Measurements from ENCODE around the gene TRIM40. TPM values are rescaled to one million over a fixed set of nuclear protein-coding genes. Genes with fewer than 3 reads are reported as not detected.

The TRIM40 gene
- total and polyA plus RNA-seq, 2 of the 13 experiments (the other 11 are each of a cell fraction or from before 2014, with no cell fraction given), result 0.58 TPM; not detected in 1

DNA sequence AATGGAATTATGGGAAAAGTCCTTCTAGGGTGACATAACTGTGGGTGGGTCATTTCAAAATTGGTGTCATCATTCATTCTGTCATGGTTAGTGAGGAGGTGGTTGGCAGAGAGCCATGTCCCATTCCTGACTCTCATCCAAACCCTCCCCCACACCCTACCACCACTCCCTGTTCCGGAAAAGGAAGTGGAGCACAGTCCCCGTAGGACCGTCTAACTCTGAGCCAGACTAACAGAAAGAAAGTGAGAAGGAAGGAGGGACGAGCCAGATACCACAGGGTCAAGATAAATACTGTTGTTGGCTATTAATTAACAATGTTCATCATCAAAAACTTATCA is 20.3 kb downstream of the TRIM40 start:
- BruUV-seq (replicated peaks), result no TSS peak
- H3K27ac ChIP-seq (ENCODE audit: extremely low read length, insufficient read depth, low read length), result no peak overlapping the region
- WGBS (ENCODE audit: low lambda C conversion rate), result 86% methylated on average over 4 of the region's 4 CpGs

DNA sequence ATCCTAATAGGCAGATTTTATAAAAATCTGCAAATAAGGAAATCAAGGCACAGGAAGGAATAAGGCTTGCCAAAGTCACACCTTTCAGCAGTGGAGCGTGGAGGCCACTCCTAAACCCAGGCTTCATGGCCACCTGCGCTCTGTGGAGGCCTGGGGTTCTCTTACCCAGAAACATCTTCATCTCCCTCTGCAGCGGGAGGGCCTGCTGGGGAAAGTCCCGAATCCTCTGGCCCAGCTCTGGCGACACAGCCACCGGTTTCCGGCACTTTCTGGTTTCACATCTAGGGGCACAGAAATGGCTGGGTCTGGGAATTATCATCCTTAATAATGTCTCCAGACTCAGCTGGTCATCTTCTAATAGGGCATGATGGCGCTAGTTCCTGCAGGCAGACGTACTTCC is 20.8 kb downstream of the TRIM40 start:
- Histone ChIP-seq H3K4me2 (ENCODE audit: low read depth, low read length) (no peak overlapping the region), H3K9me3 (ENCODE audit: low read length) (no peaks in the 10 kb centered on the region), H4K20me1 (ENCODE audit: insufficient read depth, low read length) (no peaks in the 10 kb centered on the region), H3K9ac (ENCODE audit: insufficient read depth, low read depth, low read length) (no peak overlapping the region), H3K4me1 (ENCODE audit: insufficient read depth, low read length) (peaks cover 69% of the 10 kb centered on the region), H3K4me3 (replicated peaks in 1 of 3; ENCODE audit: insufficient read depth in 1 of 3, low read depth in 2 of 3, low read length in 3 of 3) (no peak overlapping the region), H2AFZ (ENCODE audit: low read length) (no peak overlapping the region), H3K36me3 (replicated peaks in 1 of 2; ENCODE audit: control insufficient read depth in 1 of 2, insufficient read depth in 2 of 2, low read length in 2 of 2) (no peaks in the 10 kb centered on the region), H3K27me3 (ENCODE audit: control insufficient read depth in 1 of 2, insufficient read depth in 2 of 2, low read length in 2 of 2) (no peaks in the 10 kb centered on the region), H3K79me2 (ENCODE audit: insufficient read depth, low read length) (no peaks in the 10 kb centered on the region), H3K27ac (ENCODE audit: extremely low read length, insufficient read depth, low read length) (no peak overlapping the region)
- DNase-seq (ENCODE audit: low spot score), result no peak
- ChIA-PET POLR2A (no interaction called here), CTCF (ENCODE audit: low intra/inter-chr PET ratio, low total read pairs) (no interaction called here)
- no peak for ATAC-seq
- over 99% methylated on average over 9 of the region's 9 CpGs for WGBS (ENCODE audit: low lambda C conversion rate)
- BruUV-seq (replicated peaks), result no TSS peak
- in situ Hi-C loops (cut with HindIII; ENCODE audit: extremely low pct_ligation_motif_present, low pct_unique_long_range_greater_than_20kb) (no loop called here), intact Hi-C loops (cut with micrococcal nuclease; ENCODE audit: unreplicated experiment) (no loop called here)
- FAIRE-seq, result no peak
- TF ChIP-seq MYC (CRISPR knock-in tag; IDR thresholded peaks at IDR 0.05; ENCODE audit: borderline replicate concordance), result no peak
- TF ChIP-seq NBN (conservative IDR thresholded peaks at IDR 0.05), result no peak
- no peak for TF ChIP-seq ZNF850 (CRISPR knock-in tag; conservative IDR thresholded peaks at IDR 0.05)
- TF ChIP-seq, protein P1, sequence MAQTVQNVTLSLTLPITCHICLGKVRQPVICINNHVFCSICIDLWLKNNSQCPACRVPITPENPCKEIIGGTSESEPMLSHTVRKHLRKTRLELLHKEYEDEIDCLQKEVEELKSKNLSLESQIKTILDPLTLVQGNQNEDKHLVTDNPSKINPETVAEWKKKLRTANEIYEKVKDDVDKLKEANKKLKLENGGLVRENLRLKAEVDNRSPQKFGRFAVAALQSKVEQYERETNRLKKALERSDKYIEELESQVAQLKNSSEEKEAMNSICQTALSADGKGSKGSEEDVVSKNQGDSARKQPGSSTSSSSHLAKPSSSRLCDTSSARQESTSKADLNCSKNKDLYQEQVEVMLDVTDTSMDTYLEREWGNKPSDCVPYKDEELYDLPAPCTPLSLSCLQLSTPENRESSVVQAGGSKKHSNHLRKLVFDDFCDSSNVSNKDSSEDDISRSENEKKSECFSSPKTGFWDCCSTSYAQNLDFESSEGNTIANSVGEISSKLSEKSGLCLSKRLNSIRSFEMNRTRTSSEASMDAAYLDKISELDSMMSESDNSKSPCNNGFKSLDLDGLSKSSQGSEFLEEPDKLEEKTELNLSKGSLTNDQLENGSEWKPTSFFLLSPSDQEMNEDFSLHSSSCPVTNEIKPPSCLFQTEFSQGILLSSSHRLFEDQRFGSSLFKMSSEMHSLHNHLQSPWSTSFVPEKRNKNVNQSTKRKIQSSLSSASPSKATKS (CRISPR knock-in tag; IDR thresholded peaks at IDR 0.05), result no peak
- TF ChIP-seq ZNF558 (CRISPR knock-in tag; IDR thresholded peaks at IDR 0.05; ENCODE audit: borderline replicate concordance), result no peak
- TF ChIP-seq SP2 (CRISPR knock-in tag; IDR thresholded peaks at IDR 0.05), result no peak
- TF ChIP-seq SRF (IDR thresholded peaks at IDR 0.05; ENCODE audit: low read depth, low read length), result no peak

More for the DNA sequence above, 20.3 kb downstream of the TRIM40 start:
- H3K27me3 ChIP-seq (ENCODE audit: control insufficient read depth in 1 of 2, insufficient read depth in 2 of 2, low read length in 2 of 2), result no peaks in the 10 kb centered on the region
- H4K20me1 ChIP-seq (ENCODE audit: insufficient read depth, low read length), result no peaks in the 10 kb centered on the region
- ATAC-seq, result no peak
- H2AFZ ChIP-seq (ENCODE audit: low read length), result no peak overlapping the region
- H3K4me1 ChIP-seq (ENCODE audit: insufficient read depth, low read length), result peaks cover 70% of the 10 kb centered on the region
- POLR2A ChIA-PET, result no interaction called here
- DNase-seq (ENCODE audit: low spot score), result peak; percentile 49
- TF ChIP-seq FOSL2 (CRISPR knock-in tag; IDR thresholded peaks at IDR 0.05) (peak; percentile 27; the same call in 1 of the 2 replicates), TOE1 (CRISPR knock-in tag; IDR thresholded peaks at IDR 0.05) (no peak), THAP11 (CRISPR knock-in tag; IDR thresholded peaks at IDR 0.05) (0 out of 2 replicates have a peak, but pooled peaks have one; percentile 15), ZNF143 (CRISPR knock-in tag; IDR thresholded peaks at IDR 0.05) (peak; percentile 50; the same call in 1 of the 2 replicates), HOXA5 (CRISPR knock-in tag; IDR thresholded peaks at IDR 0.05) (peak; percentile 95), ZNF550 (CRISPR knock-in tag; IDR thresholded peaks at IDR 0.05; ENCODE audit: borderline replicate concordance) (no peak), EEA1 (CRISPR knock-in tag; IDR thresholded peaks at IDR 0.05; ENCODE audit: borderline replicate concordance) (no peak)
- TF ChIP-seq, protein P2, sequence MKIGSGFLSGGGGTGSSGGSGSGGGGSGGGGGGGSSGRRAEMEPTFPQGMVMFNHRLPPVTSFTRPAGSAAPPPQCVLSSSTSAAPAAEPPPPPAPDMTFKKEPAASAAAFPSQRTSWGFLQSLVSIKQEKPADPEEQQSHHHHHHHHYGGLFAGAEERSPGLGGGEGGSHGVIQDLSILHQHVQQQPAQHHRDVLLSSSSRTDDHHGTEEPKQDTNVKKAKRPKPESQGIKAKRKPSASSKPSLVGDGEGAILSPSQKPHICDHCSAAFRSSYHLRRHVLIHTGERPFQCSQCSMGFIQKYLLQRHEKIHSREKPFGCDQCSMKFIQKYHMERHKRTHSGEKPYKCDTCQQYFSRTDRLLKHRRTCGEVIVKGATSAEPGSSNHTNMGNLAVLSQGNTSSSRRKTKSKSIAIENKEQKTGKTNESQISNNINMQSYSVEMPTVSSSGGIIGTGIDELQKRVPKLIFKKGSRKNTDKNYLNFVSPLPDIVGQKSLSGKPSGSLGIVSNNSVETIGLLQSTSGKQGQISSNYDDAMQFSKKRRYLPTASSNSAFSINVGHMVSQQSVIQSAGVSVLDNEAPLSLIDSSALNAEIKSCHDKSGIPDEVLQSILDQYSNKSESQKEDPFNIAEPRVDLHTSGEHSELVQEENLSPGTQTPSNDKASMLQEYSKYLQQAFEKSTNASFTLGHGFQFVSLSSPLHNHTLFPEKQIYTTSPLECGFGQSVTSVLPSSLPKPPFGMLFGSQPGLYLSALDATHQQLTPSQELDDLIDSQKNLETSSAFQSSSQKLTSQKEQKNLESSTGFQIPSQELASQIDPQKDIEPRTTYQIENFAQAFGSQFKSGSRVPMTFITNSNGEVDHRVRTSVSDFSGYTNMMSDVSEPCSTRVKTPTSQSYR (CRISPR knock-in tag; IDR thresholded peaks at IDR 0.05; ENCODE audit: borderline replicate concordance), result peak; percentile 59; the same call in 1 of the 2 replicates
- no peaks in the 10 kb centered on the region for H3K9me3 ChIP-seq (ENCODE audit: low read length)
- H3K79me2 ChIP-seq (ENCODE audit: insufficient read depth, low read length), result no peaks in the 10 kb centered on the region
- H3K36me3 ChIP-seq (replicated peaks in 1 of 2; ENCODE audit: control insufficient read depth in 1 of 2, insufficient read depth in 2 of 2, low read length in 2 of 2), result no peaks in the 10 kb centered on the region
- FAIRE-seq, result no peak
- CTCF ChIA-PET (ENCODE audit: low intra/inter-chr PET ratio, low total read pairs), result no interaction called here
- H3K9ac ChIP-seq (ENCODE audit: insufficient read depth, low read depth, low read length), result no peak overlapping the region
- intact Hi-C loops (cut with micrococcal nuclease; ENCODE audit: unreplicated experiment), result no loop called here
- no peak overlapping the region for H3K4me3 ChIP-seq (replicated peaks in 1 of 3; ENCODE audit: insufficient read depth in 1 of 3, low read depth in 2 of 3, low read length in 3 of 3)
- in situ Hi-C loops (cut with HindIII; ENCODE audit: extremely low pct_ligation_motif_present, low pct_unique_long_range_greater_than_20kb), result no loop called here
- H3K4me2 ChIP-seq (ENCODE audit: low read depth, low read length), result no peak overlapping the region

All from HepG2 (cell line).